ENCODE measurements around the gene C17orf67. TPM values are rescaled to one million over a fixed set of nuclear protein-coding genes. Genes with fewer than 3 reads are reported as not detected.
A peak's percentile ranks its signal among the peaks of the same experiment; 100 is the strongest.

The C17orf67 gene
- total and polyA plus RNA-seq, 2 experiments from 2014 or later = 1.0 to 3.7 TPM

DNA sequence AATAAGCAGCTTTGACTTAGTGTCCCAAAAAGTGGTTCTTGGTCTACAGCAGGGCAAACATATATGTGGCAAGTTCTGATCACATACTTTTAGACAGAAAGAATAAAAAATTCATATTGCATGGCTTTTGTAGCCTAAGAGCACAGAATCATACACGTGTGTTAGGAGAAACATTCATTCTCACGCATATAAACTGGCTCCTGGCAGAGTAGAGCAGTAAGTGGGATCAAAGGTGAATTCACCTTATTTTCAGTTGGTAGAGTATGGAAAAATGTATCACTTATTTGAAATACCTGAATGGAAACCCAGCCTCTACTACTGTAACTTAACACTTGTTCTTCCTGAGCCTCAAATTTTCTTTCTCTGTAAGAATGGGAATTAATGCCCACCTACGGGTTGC, 35.0 kb upstream of the C17orf67 start:
- Histone ChIP-seq H3K27ac (ENCODE audit: low read depth) (0 out of 2 replicates have a peak overlapping the region, but pooled peaks have one; percentile 27), H3F3A (replicated peaks; ENCODE audit: low read depth) (no peaks in the 10 kb centered on the region), H3K27me3 (ENCODE audit: insufficient read depth) (no peaks in the 10 kb centered on the region), H4K20me1 (replicated peaks; ENCODE audit: insufficient read depth) (no peaks in the 10 kb centered on the region), H2AFZ (no peak overlapping the region), H3K4me3 (no peak overlapping the region), H3K79me2 (replicated peaks; ENCODE audit: insufficient read depth) (no peaks in the 10 kb centered on the region), H3K4me1 (ENCODE audit: insufficient read depth) (no peaks in the 10 kb centered on the region), H3K36me3 (ENCODE audit: insufficient read depth) (no peaks in the 10 kb centered on the region), H3K4me2 (no peak overlapping the region), H3K9me2 (ENCODE audit: insufficient read depth) (no peaks in the 10 kb centered on the region)
- no peaks in the 10 kb centered on the region for H3K9me3 Mint-ChIP-seq
- no peaks in the 10 kb centered on the region for H3K27me3 Mint-ChIP-seq (ENCODE audit: insufficient read depth, low read depth, poor library complexity)
- no peak for DNase-seq (ENCODE audit: low spot score)
- no peak overlapping the region for H3K4me3 Mint-ChIP-seq
- H3K27ac Mint-ChIP-seq = no peak overlapping the region
- H3K36me3 Mint-ChIP-seq (ENCODE audit: low read depth) = no peaks in the 10 kb centered on the region
- no peak for TF ChIP-seq EZH2 (IDR thresholded peaks at IDR 0.05; ENCODE audit: low read depth, unreplicated experiment)
- no peak for TF ChIP-seq EZH2phosphoT487 (IDR thresholded peaks at IDR 0.05; ENCODE audit: unreplicated experiment)
- TF ChIP-seq, protein P1, sequence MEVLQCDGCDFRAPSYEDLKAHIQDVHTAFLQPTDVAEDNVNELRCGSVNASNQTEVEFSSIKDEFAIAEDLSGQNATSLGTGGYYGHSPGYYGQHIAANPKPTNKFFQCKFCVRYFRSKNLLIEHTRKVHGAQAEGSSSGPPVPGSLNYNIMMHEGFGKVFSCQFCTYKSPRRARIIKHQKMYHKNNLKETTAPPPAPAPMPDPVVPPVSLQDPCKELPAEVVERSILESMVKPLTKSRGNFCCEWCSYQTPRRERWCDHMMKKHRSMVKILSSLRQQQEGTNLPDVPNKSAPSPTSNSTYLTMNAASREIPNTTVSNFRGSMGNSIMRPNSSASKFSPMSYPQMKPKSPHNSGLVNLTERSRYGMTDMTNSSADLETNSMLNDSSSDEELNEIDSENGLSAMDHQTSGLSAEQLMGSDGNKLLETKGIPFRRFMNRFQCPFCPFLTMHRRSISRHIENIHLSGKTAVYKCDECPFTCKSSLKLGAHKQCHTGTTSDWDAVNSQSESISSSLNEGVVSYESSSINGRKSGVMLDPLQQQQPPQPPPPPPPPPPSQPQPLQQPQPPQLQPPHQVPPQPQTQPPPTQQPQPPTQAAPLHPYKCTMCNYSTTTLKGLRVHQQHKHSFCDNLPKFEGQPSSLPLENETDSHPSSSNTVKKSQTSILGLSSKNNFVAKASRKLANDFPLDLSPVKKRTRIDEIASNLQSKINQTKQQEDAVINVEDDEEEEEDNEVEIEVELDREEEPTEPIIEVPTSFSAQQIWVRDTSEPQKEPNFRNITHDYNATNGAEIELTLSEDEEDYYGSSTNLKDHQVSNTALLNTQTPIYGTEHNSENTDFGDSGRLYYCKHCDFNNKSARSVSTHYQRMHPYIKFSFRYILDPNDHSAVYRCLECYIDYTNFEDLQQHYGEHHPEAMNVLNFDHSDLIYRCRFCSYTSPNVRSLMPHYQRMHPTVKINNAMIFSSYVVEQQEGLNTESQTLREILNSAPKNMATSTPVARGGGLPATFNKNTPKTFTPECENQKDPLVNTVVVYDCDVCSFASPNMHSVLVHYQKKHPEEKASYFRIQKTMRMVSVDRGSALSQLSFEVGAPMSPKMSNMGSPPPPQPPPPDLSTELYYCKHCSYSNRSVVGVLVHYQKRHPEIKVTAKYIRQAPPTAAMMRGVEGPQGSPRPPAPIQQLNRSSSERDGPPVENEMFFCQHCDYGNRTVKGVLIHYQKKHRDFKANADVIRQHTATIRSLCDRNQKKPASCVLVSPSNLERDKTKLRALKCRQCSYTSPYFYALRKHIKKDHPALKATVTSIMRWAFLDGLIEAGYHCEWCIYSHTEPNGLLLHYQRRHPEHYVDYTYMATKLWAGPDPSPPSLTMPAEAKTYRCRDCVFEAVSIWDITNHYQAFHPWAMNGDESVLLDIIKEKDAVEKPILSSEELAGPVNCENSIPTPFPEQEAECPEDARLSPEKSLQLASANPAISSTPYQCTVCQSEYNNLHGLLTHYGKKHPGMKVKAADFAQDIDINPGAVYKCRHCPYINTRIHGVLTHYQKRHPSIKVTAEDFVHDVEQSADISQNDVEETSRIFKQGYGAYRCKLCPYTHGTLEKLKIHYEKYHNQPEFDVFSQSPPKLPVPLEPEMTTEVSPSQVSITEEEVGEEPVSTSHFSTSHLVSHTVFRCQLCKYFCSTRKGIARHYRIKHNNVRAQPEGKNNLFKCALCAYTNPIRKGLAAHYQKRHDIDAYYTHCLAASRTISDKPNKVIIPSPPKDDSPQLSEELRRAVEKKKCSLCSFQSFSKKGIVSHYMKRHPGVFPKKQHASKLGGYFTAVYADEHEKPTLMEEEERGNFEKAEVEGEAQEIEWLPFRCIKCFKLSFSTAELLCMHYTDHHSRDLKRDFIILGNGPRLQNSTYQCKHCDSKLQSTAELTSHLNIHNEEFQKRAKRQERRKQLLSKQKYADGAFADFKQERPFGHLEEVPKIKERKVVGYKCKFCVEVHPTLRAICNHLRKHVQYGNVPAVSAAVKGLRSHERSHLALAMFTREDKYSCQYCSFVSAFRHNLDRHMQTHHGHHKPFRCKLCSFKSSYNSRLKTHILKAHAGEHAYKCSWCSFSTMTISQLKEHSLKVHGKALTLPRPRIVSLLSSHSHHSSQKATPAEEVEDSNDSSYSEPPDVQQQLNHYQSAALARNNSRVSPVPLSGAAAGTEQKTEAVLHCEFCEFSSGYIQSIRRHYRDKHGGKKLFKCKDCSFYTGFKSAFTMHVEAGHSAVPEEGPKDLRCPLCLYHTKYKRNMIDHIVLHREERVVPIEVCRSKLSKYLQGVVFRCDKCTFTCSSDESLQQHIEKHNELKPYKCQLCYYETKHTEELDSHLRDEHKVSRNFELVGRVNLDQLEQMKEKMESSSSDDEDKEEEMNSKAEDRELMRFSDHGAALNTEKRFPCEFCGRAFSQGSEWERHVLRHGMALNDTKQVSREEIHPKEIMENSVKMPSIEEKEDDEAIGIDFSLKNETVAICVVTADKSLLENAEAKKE (CRISPR knock-in tag; IDR thresholded peaks at IDR 0.05) = no peak
- TF ChIP-seq, protein P2, sequence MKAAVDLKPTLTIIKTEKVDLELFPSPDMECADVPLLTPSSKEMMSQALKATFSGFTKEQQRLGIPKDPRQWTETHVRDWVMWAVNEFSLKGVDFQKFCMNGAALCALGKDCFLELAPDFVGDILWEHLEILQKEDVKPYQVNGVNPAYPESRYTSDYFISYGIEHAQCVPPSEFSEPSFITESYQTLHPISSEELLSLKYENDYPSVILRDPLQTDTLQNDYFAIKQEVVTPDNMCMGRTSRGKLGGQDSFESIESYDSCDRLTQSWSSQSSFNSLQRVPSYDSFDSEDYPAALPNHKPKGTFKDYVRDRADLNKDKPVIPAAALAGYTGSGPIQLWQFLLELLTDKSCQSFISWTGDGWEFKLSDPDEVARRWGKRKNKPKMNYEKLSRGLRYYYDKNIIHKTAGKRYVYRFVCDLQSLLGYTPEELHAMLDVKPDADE (IDR thresholded peaks at IDR 0.05) = no peak
- no peak for TF ChIP-seq POLR2AphosphoS5 (IDR thresholded peaks at IDR 0.05; ENCODE audit: low read depth)
- no peak for TF ChIP-seq CREB1 (CRISPR knock-in tag; IDR thresholded peaks at IDR 0.05; ENCODE audit: low read depth)
- TF ChIP-seq STAT1 (IDR thresholded peaks at IDR 0.05; ENCODE audit: unreplicated experiment) = no peak
- TF ChIP-seq ZNF114 (CRISPR knock-in tag; IDR thresholded peaks at IDR 0.05) = no peak
- TF ChIP-seq ZNF331 (CRISPR knock-in tag; IDR thresholded peaks at IDR 0.05; ENCODE audit: low read depth) = no peak
- no peak for TF ChIP-seq JUNB (IDR thresholded peaks at IDR 0.05; ENCODE audit: unreplicated experiment)
- no peak for ATAC-seq
- no peaks in the 10 kb centered on the region for H3K4me1 Mint-ChIP-seq

Measured in GM23338 (cell line).